Mammary microvascular endothelial cell (primary cell): ENCODE results near the gene ZNF273. TPM values are rescaled to one million over a fixed set of nuclear protein-coding genes. Genes with fewer than 3 reads are reported as not detected.

Experiments used
- total RNA-seq: library from RNA; depleted of rRNA; stranded (reverse); fragments of >200 nt; gene quantifications from 2 replicates; pipeline ENCODE4 v1.2.3, GENCODE V29; 2015

Gene ZNF273
- total RNA-seq, result 2.1 and 4.6 TPM in 2 replicates

GRCh38 chr7:64902806-64903721 lies at the start of gene ZNF273:
TSS of gene ZNF273 (plus strand) at chr7:64903273. CDS start at chr7:64903318, 45 bp downstream.

Other genes starting within 250 kb of the ZNF273 start
- gene ZNF107, start 237.1 kb upstream of the ZNF273 start, total RNA-seq, result 1.9 and 2.1 TPM in 2 replicates
- 2.3 and 2.8 TPM in 2 replicates for gene ZNF138, start 108.8 kb upstream of the ZNF273 start, total RNA-seq
- gene ZNF117, start 87.8 kb downstream of the ZNF273 start, total RNA-seq, result 5.0 and 5.9 TPM in 2 replicates
- gene ERV3-1, start 103.4 kb downstream of the ZNF273 start, total RNA-seq, result 18.7 TPM in 2 replicates